HCT116 (cell line): ENCODE results near the gene SH3YL1. TPM values are rescaled to one million over a fixed set of nuclear protein-coding genes. Genes with fewer than 3 reads are reported as not detected.

Experiments
- ATAC-seq: fragments of 200-7000 bp; cut with Tn5 transposase; 2 replicates; pipeline ENCODE4 v1.9.1; 2020; ENCODE audit warnings: mild to moderate bottlenecking, moderate library complexity
- BruUV-seq: library from RNA; stranded (reverse); fragments of 400-500 nt; replicated peaks from 2 replicates; lab custom pipeline; 2021; lab: Mats Ljungman, UMichigan
- CTCF ChIA-PET: fragments of 300-600 bp; sonication (Branson Sonifier 250); formaldehyde crosslinking; loops from one replicate; lab custom pipeline; 2021; ENCODE audit warnings: antibody characterized with exemption; lab: Charles Lee
- POLR2A ChIA-PET: fragments of 300-600, 350-600 bp; sonication (Branson Sonifier 250); formaldehyde crosslinking; loops from one replicate; lab custom pipeline; 2021; ENCODE audit warnings: antibody characterized with exemption; lab: Charles Lee
- RAD21 ChIA-PET, 2 experiments: fragments of 300-600 bp; sonication (Branson Sonifier 250); formaldehyde crosslinking; loops; one replicate each; lab custom pipeline; 2023; ENCODE audit warnings: low total read pairs in 2 of 2; ENCODE audit not compliant: uncharacterized antibody in 2 of 2, unreplicated experiment in 2 of 2, low non-redundant PET in 1 of 2; lab: Charles Lee
- DNase-seq: peaks from one replicate; pipeline ENCODE4 v3.0.0-alpha.2; 2010; ENCODE audit warnings: low read depth, low spot score
- H2AFZ ChIP-seq: fragments of 200-600 bp; shearing (Covaris generic), sonication (generic); 2 replicates; pipeline ENCODE4 v1.6.1; 2017; ENCODE audit warnings: low read depth, mixed run types, mixed read lengths, antibody characterized with exemption, low read length; ENCODE audit not compliant: poor library complexity, severe bottlenecking
- H3K27ac ChIP-seq: 2 replicates; pipeline ENCODE4 v1.5.1; 2012; ENCODE audit warnings: low read depth, low read length
- H3K27me3 ChIP-seq: fragments of 200-600 bp; sonication (generic); 2 replicates; pipeline ENCODE4 v1.6.1; 2016; ENCODE audit warnings: mixed run types, low read length, mixed read lengths; ENCODE audit not compliant: insufficient read depth
- H3K36me3 ChIP-seq, 2 experiments: fragments of 200-500 bp in 1 of 2; fragments of 200-600 bp in 1 of 2; sonication (Bioruptor generic) in 1 of 2; sonication (generic) in 1 of 2; 2 replicates each; pipeline versions ENCODE4 v1.5.1 to v1.6.1; 2014 to 2016; ENCODE audit warnings: low read length in 2 of 2, inconsistent platforms in 1 of 2, mixed read lengths in 1 of 2, mixed run types in 1 of 2; ENCODE audit not compliant: insufficient read depth in 2 of 2, control insufficient read depth in 1 of 2
- H3K4me1 ChIP-seq, 2 experiments: fragments of 200-600 bp in 1 of 2; sonication (generic) in 1 of 2; 2 replicates each; pipeline versions ENCODE4 v1.5.1 to v1.6.1; 2012 to 2017; ENCODE audit warnings: low read length in 2 of 2, inconsistent platforms in 1 of 2, mild to moderate bottlenecking in 1 of 2, mixed read lengths in 1 of 2, mixed run types in 1 of 2, moderate library complexity in 1 of 2; ENCODE audit not compliant: insufficient read depth in 2 of 2, control insufficient read depth in 1 of 2
- H3K4me2 ChIP-seq: fragments of 200-600 bp; sonication (generic); 2 replicates; pipeline ENCODE4 v1.6.1; 2017; ENCODE audit warnings: mixed run types, low read length, mixed read lengths
- H3K4me3 ChIP-seq, 2 experiments: fragments of 200-600 bp in 1 of 2; sonication (generic) in 1 of 2; replicated peaks in 1 of 2; 2 replicates each; pipeline ENCODE4 v1.5.1; 2011 to 2016; ENCODE audit warnings: low read length in 2 of 2, control low read depth in 1 of 2, low read depth in 1 of 2, mild to moderate bottlenecking in 1 of 2, mixed read lengths in 1 of 2, mixed run types in 1 of 2
- H3K79me2 ChIP-seq: fragments of 200-600 bp; sonication (generic); 2 replicates; pipeline ENCODE4 v1.6.1; 2017; ENCODE audit warnings: mild to moderate bottlenecking, mixed run types, low read length, moderate library complexity, mixed read lengths; ENCODE audit not compliant: insufficient read depth
- H3K9ac ChIP-seq: fragments of 200-600 bp; sonication (generic); 2 replicates; pipeline ENCODE4 v1.6.1; 2016; ENCODE audit warnings: low read length, mixed read lengths
- H3K9me2 ChIP-seq: fragments of 200-600 bp; sonication (generic), shearing (Covaris generic); 2 replicates; pipeline ENCODE4 v1.6.1; 2017; ENCODE audit warnings: mixed run types, mild to moderate bottlenecking, moderate library complexity; ENCODE audit not compliant: insufficient read depth
- H3K9me3 ChIP-seq, 2 experiments: fragments of 200-500 bp in 1 of 2; fragments of 200-600 bp in 1 of 2; sonication (Bioruptor generic) in 1 of 2; sonication (generic) in 1 of 2; 2 replicates each; pipeline ENCODE4 v1.6.1; 2014 to 2017; ENCODE audit warnings: low read length in 2 of 2, mixed read lengths in 2 of 2, inconsistent platforms in 1 of 2, low read depth in 1 of 2, mild to moderate bottlenecking in 1 of 2, mixed run types in 1 of 2, moderate library complexity in 1 of 2; ENCODE audit not compliant: control insufficient read depth in 1 of 2, insufficient read depth in 1 of 2
- H4K20me1 ChIP-seq: fragments of 200-600 bp; sonication (generic), shearing (Covaris generic); 2 replicates; pipeline ENCODE4 v1.6.1; 2017; ENCODE audit warnings: mixed run types, mild to moderate bottlenecking, moderate library complexity; ENCODE audit not compliant: insufficient read depth
- ATF3 ChIP-seq: IDR thresholded peaks from 2 replicates; pipeline ENCODE4 v1.6.1; 2012
- CEBPB ChIP-seq: IDR thresholded peaks from 2 replicates; pipeline ENCODE4 v1.6.1; 2012; ENCODE audit warnings: low read depth
- EGR1 ChIP-seq: IDR thresholded peaks from 2 replicates; pipeline ENCODE4 v1.6.1; 2012; ENCODE audit warnings: low read depth
- ELF1 ChIP-seq: IDR thresholded peaks from 2 replicates; pipeline ENCODE4 v1.6.1; 2012; ENCODE audit warnings: low read depth, borderline replicate concordance
- EZH2 ChIP-seq: fragments of 200-600 bp; sonication (generic); IDR thresholded peaks from 2 replicates; pipeline ENCODE4 v1.6.1; 2017; ENCODE audit warnings: antibody characterized with exemption, mixed run types
- EZH2phosphoT487 ChIP-seq: fragments of 200-600 bp; IDR thresholded peaks from 2 replicates; pipeline ENCODE4 v1.6.1; 2018; ENCODE audit warnings: antibody characterized with exemption, borderline replicate concordance
- FOSL1 ChIP-seq: IDR thresholded peaks from 2 replicates; pipeline ENCODE4 v1.6.1; 2012; ENCODE audit warnings: low read depth
- POLR2AphosphoS5 ChIP-seq: IDR thresholded peaks from 2 replicates; pipeline ENCODE4 v1.6.1; 2011; ENCODE audit warnings: mild to moderate bottlenecking, low read depth, low read length, moderate library complexity
- RAD21 ChIP-seq: IDR thresholded peaks from 2 replicates; pipeline ENCODE4 v1.6.1; 2012; ENCODE audit warnings: low read depth, mild to moderate bottlenecking
- SIN3A ChIP-seq: IDR thresholded peaks from 2 replicates; pipeline ENCODE4 v1.6.1; 2012; ENCODE audit warnings: low read depth
- SP1 ChIP-seq: IDR thresholded peaks from 2 replicates; pipeline ENCODE4 v1.6.1; 2012; ENCODE audit warnings: low read depth
- TCF7L2 ChIP-seq: IDR thresholded peaks from 2 replicates; pipeline ENCODE4 v1.7.0; 2011; ENCODE audit warnings: borderline replicate concordance, inconsistent platforms; ENCODE audit not compliant: insufficient read depth, insufficient read length; ENCODE audit errors: extremely low read depth
- ZFX ChIP-seq: fragments of 450-650 bp; IDR thresholded peaks from 2 replicates; pipeline ENCODE4 v1.6.1; 2017
- ZNF274 ChIP-seq: fragments of 200-500 bp; sonication (Bioruptor generic); IDR thresholded peaks from 2 replicates; pipeline ENCODE4 v1.6.1; 2014; ENCODE audit warnings: mild to moderate bottlenecking, low read depth, low read length, inconsistent platforms
- intact Hi-C: fragments of 100-400 bp; cut with micrococcal nuclease; formaldehyde crosslinking; loops from 2 replicates; pipeline ENCODE4 v1.10.0; 2022
- total RNA-seq: library from RNA; stranded (reverse); gene quantifications from one replicate; pipeline ENCODE4 v1.2.1, GENCODE V29; 2021; ENCODE audit not compliant: unreplicated experiment
- TF ChIP-seq, protein P1 (sequence below): IDR thresholded peaks from 2 replicates; pipeline ENCODE4 v1.6.1; 2012
- TF ChIP-seq, protein P2 (sequence below): IDR thresholded peaks from 2 replicates; pipeline ENCODE4 v1.6.1; 2011; ENCODE audit warnings: mild to moderate bottlenecking, low read length, moderate library complexity; ENCODE audit not compliant: insufficient replicate concordance; ENCODE audit errors: extremely low read depth

SH3YL1 gene
- total RNA-seq, 1 experiment from 2014 or later: 32.8 TPM

GRCh38 chr2:228518-229278 lies 35.1 kb downstream of the SH3YL1 start:
- H3K4me1 ChIP-seq: no peaks in the 10 kb centered on the region
- H3K27ac ChIP-seq: no peak overlapping the region
- no peaks in the 10 kb centered on the region for H3K79me2 ChIP-seq
- H3K27me3 ChIP-seq: no peaks in the 10 kb centered on the region
- no peaks in the 10 kb centered on the region for H3K9me3 ChIP-seq
- H4K20me1 ChIP-seq: no peaks in the 10 kb centered on the region
- RAD21 ChIA-PET: no interaction called here
- POLR2A ChIA-PET: no interaction called here
- no peak overlapping the region for H3K4me3 ChIP-seq
- H3K36me3 ChIP-seq: peaks cover 0 to 3% of the 10 kb centered on the region in 2 experiments; a peak in 2 of 4 replicates
- H3K4me2 ChIP-seq: no peak overlapping the region
- no peaks in the 10 kb centered on the region for H3K9me2 ChIP-seq
- DNase-seq (no peak), ATAC-seq (no peak)
- TF ChIP-seq FOSL1 (no peak), ELF1 (no peak), POLR2AphosphoS5 (no peak), EGR1 (no peak), RAD21 (no peak), ZFX (no peak), TCF7L2 (no peak)
- TF ChIP-seq, protein P1, sequence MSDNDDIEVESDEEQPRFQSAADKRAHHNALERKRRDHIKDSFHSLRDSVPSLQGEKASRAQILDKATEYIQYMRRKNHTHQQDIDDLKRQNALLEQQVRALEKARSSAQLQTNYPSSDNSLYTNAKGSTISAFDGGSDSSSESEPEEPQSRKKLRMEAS: no peak
- CTCF ChIA-PET: no interaction called here
- no TSS peak for BruUV-seq
- intact Hi-C loops: no loop called here
- H2AFZ ChIP-seq: no peak overlapping the region
- no peak overlapping the region for H3K9ac ChIP-seq

DNA sequence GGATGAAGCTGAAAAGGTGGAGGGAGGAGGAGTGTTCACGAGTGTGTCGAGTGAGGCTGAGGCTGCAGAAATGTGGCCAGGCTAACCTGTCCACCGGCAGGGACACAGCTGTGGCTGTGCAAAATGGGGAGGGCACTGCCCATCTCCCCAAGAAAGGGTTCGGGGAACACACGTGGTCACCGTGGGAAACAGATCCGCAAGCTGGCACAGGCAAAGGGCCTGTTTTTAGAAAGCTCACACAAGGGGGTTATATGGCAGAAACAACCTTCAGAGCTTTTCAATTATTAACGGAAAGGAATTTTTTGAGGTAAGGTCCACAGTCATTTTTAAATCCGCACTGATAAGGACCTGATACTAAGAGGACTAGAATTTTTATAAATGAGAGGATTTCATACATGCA lies 35.7 kb downstream of the SH3YL1 start:
- H3K79me2 ChIP-seq: no peaks in the 10 kb centered on the region
- TF ChIP-seq POLR2AphosphoS5 (no peak), EZH2 (no peak), ZNF274 (no peak), CEBPB (no peak), EGR1 (no peak), EZH2phosphoT487 (no peak), ATF3 (no peak), SP1 (no peak), SIN3A (no peak)
- TF ChIP-seq, protein P2, sequence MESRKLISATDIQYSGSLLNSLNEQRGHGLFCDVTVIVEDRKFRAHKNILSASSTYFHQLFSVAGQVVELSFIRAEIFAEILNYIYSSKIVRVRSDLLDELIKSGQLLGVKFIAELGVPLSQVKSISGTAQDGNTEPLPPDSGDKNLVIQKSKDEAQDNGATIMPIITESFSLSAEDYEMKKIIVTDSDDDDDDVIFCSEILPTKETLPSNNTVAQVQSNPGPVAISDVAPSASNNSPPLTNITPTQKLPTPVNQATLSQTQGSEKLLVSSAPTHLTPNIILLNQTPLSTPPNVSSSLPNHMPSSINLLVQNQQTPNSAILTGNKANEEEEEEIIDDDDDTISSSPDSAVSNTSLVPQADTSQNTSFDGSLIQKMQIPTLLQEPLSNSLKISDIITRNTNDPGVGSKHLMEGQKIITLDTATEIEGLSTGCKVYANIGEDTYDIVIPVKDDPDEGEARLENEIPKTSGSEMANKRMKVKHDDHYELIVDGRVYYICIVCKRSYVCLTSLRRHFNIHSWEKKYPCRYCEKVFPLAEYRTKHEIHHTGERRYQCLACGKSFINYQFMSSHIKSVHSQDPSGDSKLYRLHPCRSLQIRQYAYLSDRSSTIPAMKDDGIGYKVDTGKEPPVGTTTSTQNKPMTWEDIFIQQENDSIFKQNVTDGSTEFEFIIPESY: no peak
- TF ChIP-seq, all 23 proteins: peak for 0
- Histone ChIP-seq H3K9me3 (no peaks in the 10 kb centered on the region), H2AFZ (no peak overlapping the region), H3K4me3 (no peak overlapping the region), H3K4me1 (no peaks in the 10 kb centered on the region), H3K36me3 (peaks cover 0 to 3% of the 10 kb centered on the region in 2 experiments; a peak in 2 of 4 replicates), H4K20me1 (no peaks in the 10 kb centered on the region), H3K4me2 (no peak overlapping the region), H3K9me2 (no peaks in the 10 kb centered on the region), H3K27ac (no peak overlapping the region), H3K27me3 (no peaks in the 10 kb centered on the region), H3K9ac (no peak overlapping the region)
- RAD21 ChIA-PET: no interaction called here
- intact Hi-C loops: no loop called here
- BruUV-seq: no TSS peak
- ATAC-seq: no peak
- POLR2A ChIA-PET: no interaction called here
- DNase-seq: no peak
- CTCF ChIA-PET: no interaction called here
